DMS114 treated with DMSO at 0.1 percent for 48 hours (cell line): ENCODE measurements around the gene MTARC1.

Experiments used
- DNase-seq: peaks from one replicate; lab custom pipeline; 2025; ENCODE audit not compliant: unreplicated experiment; lab: John Stamatoyannopoulos, UW

MTARC1 gene

DNA sequence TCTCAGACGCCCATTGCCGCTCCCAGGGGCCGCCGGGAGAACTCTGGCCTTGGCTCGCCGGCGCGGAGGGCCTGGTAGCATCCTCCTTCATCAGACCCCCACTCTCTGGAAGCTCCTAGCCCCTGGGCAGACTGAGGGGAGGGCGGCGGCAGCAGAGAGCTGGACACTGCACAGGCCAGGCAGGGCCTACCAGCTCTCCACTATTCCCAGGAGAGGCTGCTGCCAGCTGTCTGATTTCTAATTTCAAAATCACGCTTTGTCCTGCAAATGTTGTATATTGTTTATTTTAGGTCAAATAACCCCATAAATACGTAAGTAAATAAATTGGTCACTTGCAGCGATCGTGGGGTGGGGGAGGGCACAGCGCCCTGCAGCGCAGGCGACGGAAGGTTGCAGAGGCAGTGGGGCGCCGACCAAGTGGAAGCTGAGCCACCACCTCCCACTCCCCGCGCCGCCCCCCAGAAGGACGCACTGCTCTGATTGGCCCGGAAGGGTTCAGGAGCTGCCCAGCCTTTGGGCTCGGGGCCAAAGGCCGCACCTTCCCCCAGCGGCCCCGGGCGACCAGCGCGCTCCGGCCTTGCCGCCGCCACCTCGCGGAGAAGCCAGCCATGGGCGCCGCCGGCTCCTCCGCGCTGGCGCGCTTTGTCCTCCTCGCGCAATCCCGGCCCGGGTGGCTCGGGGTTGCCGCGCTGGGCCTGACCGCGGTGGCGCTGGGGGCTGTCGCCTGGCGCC, at the start of gene MTARC1:
Gene MTARC1 (plus strand): TSS at position 577 of the 732 bp plus-strand sequence. CDS start 32 bp downstream, at position 609.
- DNase-seq = peak; percentile 24

GRCh38 chr1:220741349-220741748, 45.4 kb upstream of the MTARC1 start:
- DNase-seq = no peak

DNA sequence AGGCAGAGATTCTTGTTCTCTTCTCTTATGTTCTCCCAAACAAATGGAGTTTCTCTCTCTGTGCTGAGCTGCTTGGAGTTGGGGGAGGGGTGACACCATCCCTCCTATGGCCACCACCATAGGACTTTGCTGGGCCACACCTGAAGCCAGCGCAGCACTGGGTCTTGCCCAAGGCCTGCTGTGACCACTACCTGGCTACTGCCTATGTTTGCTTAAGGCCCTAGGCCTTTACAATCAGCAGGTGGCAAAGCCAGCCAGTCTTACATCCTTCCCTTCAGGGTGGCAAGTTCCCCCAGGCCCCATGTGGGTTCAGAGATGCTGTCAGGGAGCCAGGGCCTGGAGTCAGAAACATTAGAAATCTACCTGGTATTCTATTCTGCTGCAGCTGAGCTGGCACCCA, 44.9 kb upstream of the MTARC1 start:
- DNase-seq = no peak

DNA sequence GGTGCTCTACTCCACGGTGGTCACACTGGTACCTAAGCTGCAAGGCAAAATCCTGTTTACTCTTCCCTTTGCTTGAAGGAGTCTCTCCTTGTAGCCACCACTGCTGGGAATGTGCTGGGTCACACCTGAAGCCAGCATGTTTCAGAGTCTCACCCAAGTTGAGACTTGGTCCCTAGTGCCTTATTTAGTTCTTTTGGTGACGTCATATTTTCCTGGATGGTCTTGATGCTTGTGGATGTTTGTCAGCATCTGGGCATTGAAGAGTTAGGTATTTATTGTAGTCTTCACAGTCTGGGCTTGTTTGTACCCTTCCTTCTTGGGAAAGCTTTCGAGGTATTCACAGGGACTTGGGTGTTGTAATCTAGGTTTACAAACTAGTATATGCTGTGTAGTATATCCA, 44.2 kb upstream of the MTARC1 start:
- no peak for DNase-seq

- no peak for DNase-seq
These were observed 39.9 kb upstream of the MTARC1 start for GRCh38 chr1:220746851-220747250.

GRCh38 chr1:220747437-220748088, 39.1 kb upstream of the MTARC1 start:
- DNase-seq = no peak

- DNase-seq = peak; percentile 26
These were observed 38.4 kb upstream of the MTARC1 start, which contains the start of gene MTARC2 for GRCh38 chr1:220748089-220748934. MTARC2 (plus strand) TSS chr1:220748322; CDS start chr1:220748532, 210 bp downstream.

DNA sequence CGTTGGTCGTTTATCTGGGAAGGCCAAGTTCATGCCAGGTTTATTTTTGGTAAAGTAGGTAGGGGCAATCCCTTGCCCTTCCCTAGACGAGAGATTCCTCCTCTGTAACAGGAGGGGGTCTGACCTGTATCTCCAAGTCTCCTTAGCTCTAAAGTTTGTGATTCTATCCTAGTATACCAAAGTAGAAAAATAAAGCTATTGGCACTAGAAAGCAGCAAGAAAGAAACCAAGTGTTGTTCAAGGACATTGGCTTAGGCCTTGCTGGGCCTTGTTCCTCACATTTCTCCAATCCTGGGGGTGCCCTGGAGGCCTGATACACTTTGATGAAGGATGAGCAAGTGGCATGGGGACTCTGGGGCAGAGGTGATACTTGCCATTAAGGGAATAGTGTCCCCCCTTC, 37.8 kb upstream of the MTARC1 start:
- no peak for DNase-seq

DNA sequence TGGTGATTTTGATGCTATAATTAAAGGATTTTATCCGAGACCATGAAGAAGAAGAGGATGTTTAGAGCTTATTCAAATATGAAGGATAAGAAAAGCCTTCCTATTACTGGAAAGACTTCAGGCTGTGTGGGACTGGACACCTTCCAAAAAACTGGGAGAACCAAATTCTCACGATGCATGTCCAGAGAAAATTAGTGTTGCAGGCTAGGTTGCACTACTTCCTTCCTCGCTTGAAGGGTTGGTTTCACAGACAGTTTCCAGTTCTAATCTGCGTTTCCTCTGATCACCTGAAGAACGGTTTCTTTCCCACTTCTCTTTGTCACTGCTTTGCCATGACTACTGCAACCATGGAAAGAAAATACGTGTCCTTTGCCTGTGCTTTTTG, 36.6 kb upstream of the MTARC1 start:
- no peak for DNase-seq

DNA sequence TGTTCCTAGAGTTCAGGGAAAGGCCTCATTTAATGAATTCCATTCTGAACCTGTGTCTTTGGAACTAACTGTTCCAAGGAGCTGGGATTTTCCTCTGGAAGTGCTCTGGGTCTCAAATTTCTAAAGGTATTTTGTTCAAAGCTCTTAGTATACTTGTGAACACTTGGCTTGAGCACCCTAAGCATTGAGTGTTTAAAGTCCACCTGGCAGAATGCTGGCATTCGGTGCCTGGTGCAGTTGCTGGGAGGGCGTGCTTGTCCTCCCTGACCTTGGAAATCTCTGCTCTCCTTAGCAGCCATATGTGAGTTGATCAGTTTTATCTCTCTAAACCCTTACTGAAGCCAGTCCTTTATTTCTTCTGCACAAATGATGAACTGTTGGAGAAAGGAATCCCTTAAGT, 35.6 kb upstream of the MTARC1 start:
- DNase-seq = no peak

DNA sequence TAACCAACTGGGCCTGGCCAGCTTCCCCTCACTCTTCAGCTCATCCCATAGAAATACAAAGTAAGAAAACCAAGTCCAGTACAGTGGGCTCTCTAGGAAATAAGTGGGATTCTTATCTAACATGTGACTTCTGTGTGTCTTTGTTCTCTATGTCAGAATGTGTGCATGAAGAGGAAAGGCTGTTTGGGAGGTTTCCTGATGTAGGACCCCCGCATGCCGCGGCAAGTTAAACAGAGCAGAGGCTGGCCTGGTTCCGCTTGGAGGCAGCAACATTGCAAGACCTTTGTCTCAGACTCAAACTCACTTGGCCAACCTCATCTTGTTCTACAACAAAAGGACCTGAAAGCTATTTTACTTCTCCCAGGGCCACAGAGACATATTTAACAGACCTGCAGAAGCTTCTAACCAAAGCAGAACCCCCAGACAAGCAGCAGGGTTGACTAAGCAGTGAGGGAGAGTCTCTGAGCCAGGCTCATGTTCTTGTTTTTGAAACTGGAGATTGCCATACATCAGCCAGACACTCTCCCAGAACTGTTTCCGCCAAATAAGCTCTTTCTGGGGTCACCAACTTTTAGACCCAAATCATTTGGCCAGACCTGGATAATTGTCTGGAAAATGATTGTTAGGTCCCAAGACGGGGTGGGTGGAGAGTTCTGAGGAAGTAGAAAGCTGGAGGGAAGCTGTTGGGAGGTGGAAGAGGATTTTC, 32.3 kb upstream of the MTARC1 start:
- no peak for DNase-seq

- DNase-seq = no peak
These were observed 31.8 kb upstream of the MTARC1 start for GRCh38 chr1:220754918-220755295.

GRCh38 chr1:220755309-220755708, 31.4 kb upstream of the MTARC1 start:
- no peak for DNase-seq

- no peak for DNase-seq
These were observed 29.3 kb upstream of the MTARC1 start for GRCh38 chr1:220757441-220757840.

DNA sequence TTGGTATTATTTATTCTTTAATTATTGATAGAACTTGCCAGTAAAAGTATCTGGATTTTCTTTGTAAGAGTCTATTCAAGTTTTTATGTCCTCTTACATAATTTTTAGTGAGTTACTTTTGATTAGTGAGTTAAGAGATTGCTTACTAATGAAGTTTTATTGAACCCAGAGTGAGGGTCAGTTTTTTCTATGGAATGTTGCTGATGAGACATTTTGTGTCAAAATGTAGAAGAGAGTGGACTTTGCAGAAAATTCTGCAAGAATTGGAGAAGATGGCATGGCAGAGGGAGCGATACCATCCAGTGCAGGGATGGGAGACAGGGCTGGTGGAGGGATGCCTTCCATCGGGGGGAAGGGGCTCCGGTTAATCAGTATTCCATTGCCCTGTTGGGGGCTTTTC, 27.6 kb upstream of the MTARC1 start:
- no peak for DNase-seq

DNA sequence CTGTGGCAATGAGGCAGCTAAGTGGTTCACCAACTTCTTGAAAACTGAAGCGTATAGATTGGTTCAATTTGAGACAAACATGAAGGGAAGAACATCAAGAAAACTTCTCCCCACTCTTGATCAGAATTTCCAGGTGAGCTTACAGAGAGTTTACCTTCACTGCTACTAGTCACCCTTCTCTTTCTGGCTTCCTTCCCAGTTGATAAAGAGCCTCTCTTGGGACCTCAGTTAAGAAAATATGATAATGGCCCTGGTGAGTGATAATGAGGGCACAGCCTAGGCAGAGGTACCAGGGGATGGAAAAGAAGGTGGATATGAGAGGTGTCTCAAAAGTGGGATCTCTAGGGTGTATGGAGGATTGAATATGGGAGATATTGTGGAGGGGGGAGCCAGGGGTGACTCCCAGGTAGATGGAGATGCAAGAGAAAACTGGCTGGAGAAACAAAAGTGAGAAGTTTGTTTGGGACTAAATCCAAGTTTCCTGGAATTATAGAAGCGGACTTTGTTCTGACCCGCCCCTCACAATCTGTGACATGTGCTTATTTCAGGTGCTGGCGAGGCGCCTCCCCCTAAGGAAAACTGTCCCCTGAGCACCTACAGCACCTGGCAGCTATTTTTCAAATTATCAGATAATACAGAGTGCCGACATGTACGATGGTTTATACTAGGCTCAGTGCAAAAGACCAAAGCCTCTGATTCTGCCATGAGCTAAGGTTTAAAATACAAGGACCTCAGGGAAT, 24.9 kb upstream of the MTARC1 start:
- DNase-seq = no peak

DNA sequence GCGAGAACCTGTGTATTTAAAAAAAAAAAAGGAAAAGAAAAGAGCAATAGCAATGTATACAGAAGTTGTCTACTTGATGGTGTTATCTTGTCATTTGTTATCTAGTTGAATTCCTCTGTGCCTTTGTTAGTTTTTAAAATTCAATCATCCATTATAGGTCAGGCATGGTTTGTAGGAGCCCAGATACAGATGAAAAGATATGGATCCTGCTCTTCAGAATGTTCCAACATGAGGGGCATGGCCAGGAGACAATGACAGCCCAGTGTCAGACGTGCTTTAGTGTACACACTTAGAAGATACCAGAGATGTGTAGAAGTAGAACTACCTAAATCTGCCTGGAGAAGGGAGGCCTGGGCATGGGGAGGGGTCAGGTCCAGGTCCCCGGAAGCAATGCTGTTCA, 22.0 kb upstream of the MTARC1 start:
- no peak for DNase-seq

- no peak for DNase-seq
These were observed 19.2 kb upstream of the MTARC1 start for GRCh38 chr1:220767312-220768125.

DNA sequence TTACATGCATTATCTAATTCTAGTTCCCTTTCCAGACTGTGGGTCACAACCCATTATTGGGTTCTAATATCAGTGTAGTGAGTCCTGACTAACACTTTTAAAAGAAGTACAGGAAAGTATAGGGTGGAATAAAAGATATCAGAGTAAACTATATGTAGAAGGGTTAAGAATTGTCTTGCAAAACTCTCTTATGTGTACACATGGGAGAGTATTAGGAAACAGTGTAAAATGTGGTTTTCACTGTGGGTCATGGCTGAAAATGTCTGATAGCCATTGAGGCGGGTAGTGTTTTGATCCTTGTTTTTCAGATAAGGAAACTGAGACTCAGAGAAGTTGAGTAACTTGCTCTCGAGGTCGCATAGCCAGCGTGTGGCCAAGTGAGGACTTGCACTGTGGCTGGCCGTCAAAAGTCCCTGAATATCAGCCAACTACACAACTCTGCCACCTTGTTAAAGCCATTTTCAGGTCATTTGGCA, 18.5 kb upstream of the MTARC1 start:
- DNase-seq = no peak
